ENCODE data around the gene MS4A6E.

Gene MS4A6E

DNA sequence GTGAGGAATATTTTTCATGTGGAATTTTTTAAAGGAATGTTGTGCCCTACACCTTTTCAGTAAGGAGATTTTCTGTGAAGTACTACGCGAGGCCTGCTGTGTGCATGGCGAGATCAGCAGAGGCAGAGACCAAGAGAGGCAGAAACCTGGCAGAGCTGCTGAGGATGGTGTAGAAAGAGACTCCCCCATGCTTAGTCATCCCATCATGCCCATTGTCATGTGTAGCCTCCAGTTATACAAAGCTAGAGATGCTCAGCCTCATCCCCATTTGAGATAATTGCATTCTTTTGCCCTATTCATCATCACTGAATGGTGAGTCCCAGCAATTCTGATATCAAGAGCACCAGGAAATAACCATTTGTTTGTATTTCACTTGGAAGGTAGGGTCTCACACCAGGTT is 48.3 kb downstream of the MS4A6E start:
- DNase-seq (ENCODE audit: low read depth in 4 of 4, low spot score in 1 of 4): no peak

- DNase-seq (ENCODE audit: low read depth in 4 of 4, low spot score in 1 of 4): no peak
These were observed 49.5 kb downstream of the MS4A6E start for GRCh38 chr11:60376601-60377000.

GRCh38 chr11:60377401-60378136 is 50.5 kb downstream of the MS4A6E start:
- no peak for DNase-seq (ENCODE audit: low read depth in 4 of 4, low spot score in 1 of 4)

GRCh38 chr11:60378354-60378753 is 51.3 kb downstream of the MS4A6E start, which contains the start of gene MS4A7:
TSS of gene MS4A7 (plus strand) at chr11:60378532. CDS start at chr11:60383142, 4,610 bp downstream.
- no peak for DNase-seq (ENCODE audit: low read depth in 4 of 4, low spot score in 1 of 4)

GRCh38 chr11:60389279-60389910 is 62.3 kb downstream of the MS4A6E start:
- no peak for DNase-seq (ENCODE audit: low read depth in 4 of 4, low spot score in 1 of 4)

GRCh38 chr11:60390419-60390818 is 63.4 kb downstream of the MS4A6E start:
- no peak for DNase-seq (ENCODE audit: low read depth in 4 of 4, low spot score in 1 of 4)
